OCI-LY1 (cell line): ENCODE data around the gene TTLL9.
"Not testable (repeated sequence)": the region's sequence is repeated elsewhere in the genome, so short reads cannot be mapped to it uniquely, and the experiment has no call there.

Source experiments
- H2AFZ ChIP-seq: fragments of 200-600 bp; sonication (generic), shearing (Covaris generic); 2 replicates; pipeline ENCODE4 v1.6.0; 2014; ENCODE audit warnings: antibody characterized with exemption, mild to moderate bottlenecking, low read length
- H3F3A ChIP-seq: fragments of 200-600 bp; sonication (generic), shearing (Covaris generic); 2 replicates; pipeline ENCODE4 v1.6.0; 2014; ENCODE audit warnings: mild to moderate bottlenecking, antibody characterized with exemption, low read length, moderate library complexity; ENCODE audit not compliant: insufficient read depth
- H3K27ac ChIP-seq: fragments of 200-600 bp; sonication (generic); 2 replicates; pipeline ENCODE4 v1.5.1; 2014; ENCODE audit warnings: low read length, mixed run types, mild to moderate bottlenecking, low read depth; ENCODE audit not compliant: poor library complexity, severe bottlenecking
- H3K27me3 ChIP-seq: fragments of 200-600 bp; sonication (generic); 2 replicates; pipeline ENCODE4 v1.6.0; 2014; ENCODE audit warnings: antibody characterized with exemption, mild to moderate bottlenecking, low read length, moderate library complexity; ENCODE audit not compliant: insufficient read depth
- H3K36me3 ChIP-seq: fragments of 200-600 bp; sonication (generic); 2 replicates; pipeline ENCODE4 v1.6.1; 2014; ENCODE audit warnings: mild to moderate bottlenecking, antibody characterized with exemption, low read length, moderate library complexity, mixed read lengths; ENCODE audit not compliant: insufficient read depth
- H3K4me1 ChIP-seq: fragments of 200-600 bp; sonication (generic); 2 replicates; pipeline ENCODE4 v1.5.1; 2014; ENCODE audit warnings: mild to moderate bottlenecking, low read length, moderate library complexity; ENCODE audit not compliant: insufficient read depth, severe bottlenecking
- H3K4me2 ChIP-seq: fragments of 200-600 bp; sonication (generic), shearing (Covaris generic); 2 replicates; pipeline ENCODE4 v1.6.1; 2014; ENCODE audit warnings: low read length
- H3K4me3 ChIP-seq: fragments of 200-600 bp; sonication (generic); 2 replicates; pipeline ENCODE4 v1.5.1; 2014; ENCODE audit warnings: low read length, low read depth, mild to moderate bottlenecking, mixed read lengths; ENCODE audit not compliant: poor library complexity, severe bottlenecking
- H3K79me2 ChIP-seq: fragments of 200-600 bp; shearing (Covaris generic); 2 replicates; pipeline ENCODE4 v1.6.1; 2016; ENCODE audit warnings: mixed run types, low read length, mixed read lengths; ENCODE audit not compliant: insufficient read depth
- H3K9ac ChIP-seq: fragments of 200-600 bp; sonication (generic), shearing (Covaris generic); 2 replicates; pipeline ENCODE4 v1.6.1; 2014; ENCODE audit warnings: mild to moderate bottlenecking, low read length, mixed read lengths
- H3K9me2 ChIP-seq: fragments of 200-600 bp; sonication (generic), shearing (Covaris generic); 2 replicates; pipeline ENCODE4 v1.6.1; 2014; ENCODE audit warnings: low read depth, mild to moderate bottlenecking, low read length, mixed read lengths
- H3K9me3 ChIP-seq: fragments of 200-600 bp; shearing (Covaris generic); 2 replicates; pipeline ENCODE4 v1.6.1; 2014; ENCODE audit warnings: low read length, mixed read lengths
- H4K20me1 ChIP-seq: fragments of 200-600 bp; sonication (generic), shearing (Covaris generic); 2 replicates; pipeline ENCODE4 v1.6.0; 2016; ENCODE audit warnings: mild to moderate bottlenecking, low read length; ENCODE audit not compliant: insufficient read depth
- CTCF ChIP-seq: fragments of 200-600 bp; sonication (generic), shearing (Covaris generic); IDR thresholded peaks from 2 replicates; pipeline ENCODE4 v1.5.1; 2017; ENCODE audit warnings: mild to moderate bottlenecking, antibody characterized with exemption, low read length, moderate library complexity, mixed read lengths
- EZH2 ChIP-seq: fragments of 200-600 bp; sonication (generic), shearing (Covaris generic); IDR thresholded peaks from 2 replicates; pipeline ENCODE4 v1.8.0; 2017; ENCODE audit warnings: borderline replicate concordance, mixed run types, mild to moderate bottlenecking, antibody characterized with exemption, low read length, moderate library complexity, mixed read lengths

Gene TTLL9

GRCh38 chr20:31915491-31916280, 45.3 kb downstream of the TTLL9 start:
- Histone ChIP-seq H3K4me1 (no peaks in the 10 kb centered on the region), H3F3A (no peaks in the 10 kb centered on the region), H2AFZ (no peak overlapping the region), H3K27me3 (0 out of 2 replicates have a peak, but pooled peaks cover 6% of the 10 kb centered on the region), H3K27ac (no peak overlapping the region), H4K20me1 (no peaks in the 10 kb centered on the region), H3K9me3 (no peaks in the 10 kb centered on the region), H3K9me2 (no peaks in the 10 kb centered on the region), H3K9ac (no peak overlapping the region), H3K4me2 (no peak overlapping the region), H3K4me3 (no peak overlapping the region), H3K79me2 (no peaks in the 10 kb centered on the region), H3K36me3 (no peaks in the 10 kb centered on the region)
- TF ChIP-seq EZH2 (no peak), CTCF (no peak)

- H3K9ac ChIP-seq = no peak overlapping the region
- H3K4me3 ChIP-seq = no peak overlapping the region
- no peaks in the 10 kb centered on the region for H4K20me1 ChIP-seq
- no peak overlapping the region for H2AFZ ChIP-seq
- H3K27ac ChIP-seq = no peak overlapping the region
- no peaks in the 10 kb centered on the region for H3K9me3 ChIP-seq
- no peaks in the 10 kb centered on the region for H3K36me3 ChIP-seq
- no peaks in the 10 kb centered on the region for H3K4me1 ChIP-seq
- no peaks in the 10 kb centered on the region for H3K9me2 ChIP-seq
- no peaks in the 10 kb centered on the region for H3K79me2 ChIP-seq
- H3F3A ChIP-seq = no peaks in the 10 kb centered on the region
- no peak overlapping the region for H3K4me2 ChIP-seq
- TF ChIP-seq CTCF (no peak), EZH2 (no peak)
- 0 out of 2 replicates have a peak, but pooled peaks cover 6% of the 10 kb centered on the region for H3K27me3 ChIP-seq
These were observed 46.3 kb downstream of the TTLL9 start for GRCh38 chr20:31916708-31917107.

DNA sequence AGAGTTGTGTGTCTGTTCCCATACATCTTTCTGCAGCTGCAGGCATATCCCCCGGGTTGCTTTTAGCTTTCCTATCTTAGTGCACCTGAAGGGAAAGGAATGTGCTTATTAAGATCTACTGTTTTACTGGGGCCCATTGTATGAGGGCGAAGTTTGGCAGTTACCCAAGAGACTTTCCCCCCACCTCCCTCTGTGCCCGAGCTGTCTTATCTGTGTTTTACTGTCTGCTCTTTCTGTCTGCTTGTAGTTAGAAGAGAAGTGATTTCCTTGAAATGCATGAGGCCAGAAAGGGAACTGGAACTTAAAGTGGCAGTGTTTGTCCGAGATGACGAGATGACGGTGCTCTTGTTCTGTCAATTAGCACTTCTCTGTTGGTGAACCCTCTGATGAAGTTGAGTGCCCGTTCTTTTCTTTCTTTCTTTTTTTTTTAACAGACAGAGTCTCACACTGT, 47.6 kb downstream of the TTLL9 start:
- not testable (repeated sequence) for H3K9ac ChIP-seq, H4K20me1 ChIP-seq, H3K4me1 ChIP-seq, H3F3A ChIP-seq, H3K9me3 ChIP-seq, H3K79me2 ChIP-seq, H3K27me3 ChIP-seq, H3K4me3 ChIP-seq, H3K27ac ChIP-seq, H3K36me3 ChIP-seq, H3K4me2 ChIP-seq, H3K9me2 ChIP-seq, H2AFZ ChIP-seq
